HEK293 (cell line): ENCODE results near the gene FXYD5.

ENCODE experiments used
- EGR2 ChIP-seq: fragments of 450-650 bp; formaldehyde crosslinking; IDR thresholded peaks from 2 replicates; pipeline ENCODE4 v1.5.1; 2016; ENCODE audit warnings: low read depth, missing biosample characterization, missing genetic modification characterization
- HOXA7 ChIP-seq: sonication (generic); formaldehyde crosslinking; IDR thresholded peaks from 2 replicates; pipeline ENCODE4 v1.8.1; 2022; ENCODE audit warnings: missing genetic modification reagents, borderline replicate concordance
- HOXD13 ChIP-seq: sonication (generic); formaldehyde crosslinking; IDR thresholded peaks from 2 replicates; pipeline ENCODE4 v1.8.0; 2022; ENCODE audit warnings: missing genetic modification reagents, borderline replicate concordance
- INSM2 ChIP-seq: fragments of 450-650 bp; formaldehyde crosslinking; IDR thresholded peaks from 2 replicates; pipeline ENCODE4 v1.5.1; 2016; ENCODE audit warnings: missing biosample characterization, missing genetic modification characterization
- KLF16 ChIP-seq: fragments of 450-650 bp; formaldehyde crosslinking; IDR thresholded peaks from 2 replicates; pipeline ENCODE4 v1.5.1; 2017; ENCODE audit warnings: missing biosample characterization, missing genetic modification characterization
- KLF8 ChIP-seq: fragments of 450-650 bp; formaldehyde crosslinking; IDR thresholded peaks from 2 replicates; pipeline ENCODE4 v1.5.1; 2016; ENCODE audit warnings: missing biosample characterization, missing genetic modification characterization
- MEIS1 ChIP-seq: sonication (generic); formaldehyde crosslinking; IDR thresholded peaks from 2 replicates; pipeline ENCODE4 v1.8.1; 2022; ENCODE audit warnings: missing genetic modification reagents, mild to moderate bottlenecking, borderline replicate concordance
- MYNN ChIP-seq: fragments of 450-650 bp; formaldehyde crosslinking; IDR thresholded peaks from 2 replicates; pipeline ENCODE4 v1.5.1; 2016; ENCODE audit warnings: missing biosample characterization, missing genetic modification characterization, borderline replicate concordance
- OVOL3 ChIP-seq: fragments of 450-650 bp; formaldehyde crosslinking; IDR thresholded peaks from 2 replicates; pipeline ENCODE4 v1.5.1; 2016; ENCODE audit warnings: missing biosample characterization, missing genetic modification characterization
- PATZ1 ChIP-seq: fragments of 450-650 bp; formaldehyde crosslinking; IDR thresholded peaks from 2 replicates; pipeline ENCODE4 v1.5.1; 2016; ENCODE audit warnings: missing biosample characterization, missing genetic modification characterization
- PRDM4 ChIP-seq: fragments of 450-650 bp; formaldehyde crosslinking; IDR thresholded peaks from 2 replicates; pipeline ENCODE4 v1.5.1; 2017; ENCODE audit warnings: missing biosample characterization, missing genetic modification characterization
- TSHZ1 ChIP-seq: fragments of 450-650 bp; formaldehyde crosslinking; IDR thresholded peaks from 2 replicates; pipeline ENCODE4 v1.5.1; 2016; ENCODE audit warnings: missing biosample characterization, missing genetic modification characterization, borderline replicate concordance
- ZBTB17 ChIP-seq: fragments of 450-650 bp; formaldehyde crosslinking; IDR thresholded peaks from 2 replicates; pipeline ENCODE4 v1.5.1; 2016; ENCODE audit warnings: missing biosample characterization, missing genetic modification characterization
- ZNF112 ChIP-seq: fragments of 450-650 bp; formaldehyde crosslinking; IDR thresholded peaks from 2 replicates; pipeline ENCODE4 v1.5.0; 2017; ENCODE audit warnings: missing biosample characterization, missing genetic modification characterization
- ZNF132 ChIP-seq: fragments of 450-650 bp; formaldehyde crosslinking; IDR thresholded peaks from 2 replicates; pipeline ENCODE4 v1.5.1; 2017; ENCODE audit warnings: missing biosample characterization, missing genetic modification characterization, borderline replicate concordance
- ZNF133 ChIP-seq: fragments of 450-650 bp; formaldehyde crosslinking; IDR thresholded peaks from 2 replicates; pipeline ENCODE4 v1.5.1; 2016; ENCODE audit warnings: missing biosample characterization, missing genetic modification characterization
- ZNF169 ChIP-seq: fragments of 450-650 bp; formaldehyde crosslinking; IDR thresholded peaks from 2 replicates; pipeline ENCODE4 v1.5.1; 2016; ENCODE audit warnings: missing biosample characterization, missing genetic modification characterization
- ZNF184 ChIP-seq: fragments of 450-650 bp; IDR thresholded peaks from 2 replicates; pipeline ENCODE4 v1.5.1; 2018; ENCODE audit warnings: missing biosample characterization, mild to moderate bottlenecking, missing genetic modification characterization
- ZNF2 ChIP-seq: fragments of 450-650 bp; formaldehyde crosslinking; IDR thresholded peaks from 2 replicates; pipeline ENCODE4 v1.5.1; 2016; ENCODE audit warnings: missing biosample characterization, missing genetic modification characterization
- ZNF292 ChIP-seq: fragments of 450-650 bp; formaldehyde crosslinking; IDR thresholded peaks from 2 replicates; pipeline ENCODE4 v1.5.1; 2016; ENCODE audit warnings: low read depth, missing biosample characterization, missing genetic modification characterization, borderline replicate concordance
- ZNF416 ChIP-seq: fragments of 450-650 bp; formaldehyde crosslinking; IDR thresholded peaks from 2 replicates; pipeline ENCODE4 v1.5.1; 2016; ENCODE audit warnings: missing biosample characterization, missing genetic modification characterization
- ZNF548 ChIP-seq: fragments of 450-650 bp; formaldehyde crosslinking; IDR thresholded peaks from 2 replicates; pipeline ENCODE4 v1.5.1; 2016; ENCODE audit warnings: missing biosample characterization, missing genetic modification characterization
- ZNF558 ChIP-seq: fragments of 450-650 bp; formaldehyde crosslinking; IDR thresholded peaks from 2 replicates; pipeline ENCODE4 v1.5.1; 2016; ENCODE audit warnings: missing biosample characterization, missing genetic modification characterization
- ZNF571 ChIP-seq: fragments of 450-650 bp; formaldehyde crosslinking; IDR thresholded peaks from 2 replicates; pipeline ENCODE4 v1.5.0; 2017; ENCODE audit warnings: missing biosample characterization, missing genetic modification characterization
- ZNF600 ChIP-seq: fragments of 450-650 bp; formaldehyde crosslinking; IDR thresholded peaks from 2 replicates; pipeline ENCODE4 v1.5.1; 2016; ENCODE audit warnings: missing biosample characterization, missing genetic modification characterization
- ZNF623 ChIP-seq: fragments of 450-650 bp; formaldehyde crosslinking; IDR thresholded peaks from 2 replicates; pipeline ENCODE4 v1.5.1; 2016; ENCODE audit warnings: missing biosample characterization, missing genetic modification characterization
- ZNF701 ChIP-seq: fragments of 450-650 bp; formaldehyde crosslinking; IDR thresholded peaks from 2 replicates; pipeline ENCODE4 v1.5.1; 2016; ENCODE audit warnings: missing biosample characterization, missing genetic modification characterization
- ZNF777 ChIP-seq: fragments of 450-650 bp; formaldehyde crosslinking; IDR thresholded peaks from 2 replicates; pipeline ENCODE4 v1.5.1; 2017; ENCODE audit warnings: missing biosample characterization, missing genetic modification characterization, borderline replicate concordance
- ZSCAN16 ChIP-seq: fragments of 450-650 bp; formaldehyde crosslinking; IDR thresholded peaks from 2 replicates; pipeline ENCODE4 v1.5.1; 2016; ENCODE audit warnings: missing biosample characterization, missing genetic modification characterization
- ZSCAN4 ChIP-seq: fragments of 450-650 bp; formaldehyde crosslinking; IDR thresholded peaks from 2 replicates; pipeline ENCODE4 v1.5.1; 2017; ENCODE audit warnings: missing biosample characterization, missing genetic modification characterization
- ZXDB ChIP-seq: fragments of 450-650 bp; formaldehyde crosslinking; IDR thresholded peaks from 2 replicates; pipeline ENCODE4 v1.5.1; 2016; ENCODE audit warnings: missing biosample characterization, missing genetic modification characterization

Gene FXYD5

GRCh38 chr19:35135389-35135909, 19.1 kb upstream of the FXYD5 start (continued):
- TF ChIP-seq TSHZ1 (peak; percentile 25; the same call in 1 of the 2 replicates), ZNF2 (tag by site-specific recombination) (peak; percentile 99), ZNF169 (tag by site-specific recombination) (0 out of 2 replicates have a peak, but pooled peaks have one; percentile 5), ZNF623 (tag by site-specific recombination) (no peak), ZNF184 (tag by site-specific recombination) (no peak), ZNF416 (tag by site-specific recombination) (no peak), ZNF701 (tag by site-specific recombination) (no peak), HOXA7 (CRISPR knock-in tag) (no peak), MYNN (no peak), OVOL3 (no peak), ZNF777 (tag by site-specific recombination) (peak; percentile 24; the same call in 1 of the 2 replicates), ZNF600 (tag by site-specific recombination) (peak; percentile 68; the same call in 1 of the 2 replicates), PATZ1 (tag by site-specific recombination) (peak; percentile 94), ZNF133 (tag by site-specific recombination) (no peak; the same call in 1 of the 2 replicates), ZNF292 (tag by site-specific recombination) (no peak), ZXDB (tag by site-specific recombination) (no peak), ZNF571 (tag by site-specific recombination) (no peak), ZNF112 (tag by site-specific recombination) (no peak), ZSCAN4 (tag by site-specific recombination) (peak; percentile 44), ZNF132 (no peak), KLF16 (peak; percentile 83), ZNF548 (no peak), MEIS1 (CRISPR knock-in tag) (no peak), ZBTB17 (tag by site-specific recombination) (peak; percentile 84), INSM2 (tag by site-specific recombination) (peak; percentile 66; the same call in 1 of the 2 replicates), ZNF558 (tag by site-specific recombination) (0 out of 2 replicates have a peak, but pooled peaks have one; percentile 36), PRDM4 (0 out of 2 replicates have a peak, but pooled peaks have one; percentile 42), ZSCAN16 (tag by site-specific recombination) (peak; percentile 39; the same call in 1 of the 2 replicates), EGR2 (tag by site-specific recombination) (peak; percentile 17; the same call in 1 of the 2 replicates), HOXD13 (no peak), KLF8 (tag by site-specific recombination) (peak; percentile 87)
